Cardiac muscle cell (in vitro differentiated cells and primary cell): ENCODE measurements around the gene ZC3H7B. TPM values are rescaled to one million over a fixed set of nuclear protein-coding genes. Genes with fewer than 3 reads are reported as not detected.

ENCODE experiments used
- DNase-seq, 2 donors: peaks; one replicate each; pipeline versions ENCODE4 v3.0.0 to v3.0.0-alpha.2; 2010 to 2017; ENCODE audit warnings: low read depth in 1 of 2, low spot score in 1 of 2
- H3K27ac ChIP-seq: fragments of 200-600 bp; sonication (generic); 2 replicates; pipeline ENCODE4 v1.5.1; 2016
- H3K27me3 ChIP-seq: fragments of 200-600 bp; sonication (generic); 2 replicates; pipeline ENCODE4 v1.6.0; 2016; ENCODE audit warnings: control low read depth
- H3K36me3 ChIP-seq: fragments of 200-600 bp; sonication (generic); 2 replicates; pipeline ENCODE4 v1.5.1; 2016; ENCODE audit warnings: control low read depth
- H3K4me1 ChIP-seq: fragments of 200-600 bp; sonication (generic); 2 replicates; pipeline ENCODE4 v1.8.1; 2017; ENCODE audit warnings: low read depth, mild to moderate bottlenecking, mixed run types
- H3K4me3 ChIP-seq: fragments of 200-600 bp; sonication (generic); 2 replicates; pipeline ENCODE4 v1.5.1; 2016; ENCODE audit warnings: mild to moderate bottlenecking
- H3K9me3 ChIP-seq: fragments of 200-600 bp; sonication (generic); 2 replicates; pipeline ENCODE4 v1.5.1; 2017; ENCODE audit warnings: low read depth, mild to moderate bottlenecking, control low read depth
- polyA plus RNA-seq: library from polyadenylated mRNA; unstranded; fragments of >200 nt; fragmentation: Nextera tagmentation; extraction: Ambion mirVana; gene quantifications from 2 replicates; pipeline ENCODE4 v1.2.1, GENCODE V29; 2016
- total RNA-seq: library from RNA; depleted of rRNA; stranded (reverse); fragments of >200 nt; gene quantifications from 2 replicates; pipeline ENCODE4 v1.2.3, GENCODE V29; 2016
- TF ChIP-seq, protein P1 (sequence below): IDR thresholded peaks from 2 replicates; pipeline ENCODE4 v1.5.1; 2012; ENCODE audit warnings: low read depth, mild to moderate bottlenecking, low read length

Gene ZC3H7B
- total and polyA plus RNA-seq, 2 experiments from 2014 or later = 7.2 to 65.9 TPM

- Histone ChIP-seq H3K27ac (no peak overlapping the region), H3K36me3 (peaks cover 57% of the 10 kb centered on the region), H3K4me1 (no peaks in the 10 kb centered on the region), H3K4me3 (no peak overlapping the region), H3K27me3 (no peaks in the 10 kb centered on the region), H3K9me3 (no peaks in the 10 kb centered on the region)
- no peak for DNase-seq
- TF ChIP-seq, protein P1, sequence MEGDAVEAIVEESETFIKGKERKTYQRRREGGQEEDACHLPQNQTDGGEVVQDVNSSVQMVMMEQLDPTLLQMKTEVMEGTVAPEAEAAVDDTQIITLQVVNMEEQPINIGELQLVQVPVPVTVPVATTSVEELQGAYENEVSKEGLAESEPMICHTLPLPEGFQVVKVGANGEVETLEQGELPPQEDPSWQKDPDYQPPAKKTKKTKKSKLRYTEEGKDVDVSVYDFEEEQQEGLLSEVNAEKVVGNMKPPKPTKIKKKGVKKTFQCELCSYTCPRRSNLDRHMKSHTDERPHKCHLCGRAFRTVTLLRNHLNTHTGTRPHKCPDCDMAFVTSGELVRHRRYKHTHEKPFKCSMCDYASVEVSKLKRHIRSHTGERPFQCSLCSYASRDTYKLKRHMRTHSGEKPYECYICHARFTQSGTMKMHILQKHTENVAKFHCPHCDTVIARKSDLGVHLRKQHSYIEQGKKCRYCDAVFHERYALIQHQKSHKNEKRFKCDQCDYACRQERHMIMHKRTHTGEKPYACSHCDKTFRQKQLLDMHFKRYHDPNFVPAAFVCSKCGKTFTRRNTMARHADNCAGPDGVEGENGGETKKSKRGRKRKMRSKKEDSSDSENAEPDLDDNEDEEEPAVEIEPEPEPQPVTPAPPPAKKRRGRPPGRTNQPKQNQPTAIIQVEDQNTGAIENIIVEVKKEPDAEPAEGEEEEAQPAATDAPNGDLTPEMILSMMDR = no peak
These were observed 40.5 kb upstream of the ZC3H7B start for GRCh38 chr22:41260871-41261270.

DNA sequence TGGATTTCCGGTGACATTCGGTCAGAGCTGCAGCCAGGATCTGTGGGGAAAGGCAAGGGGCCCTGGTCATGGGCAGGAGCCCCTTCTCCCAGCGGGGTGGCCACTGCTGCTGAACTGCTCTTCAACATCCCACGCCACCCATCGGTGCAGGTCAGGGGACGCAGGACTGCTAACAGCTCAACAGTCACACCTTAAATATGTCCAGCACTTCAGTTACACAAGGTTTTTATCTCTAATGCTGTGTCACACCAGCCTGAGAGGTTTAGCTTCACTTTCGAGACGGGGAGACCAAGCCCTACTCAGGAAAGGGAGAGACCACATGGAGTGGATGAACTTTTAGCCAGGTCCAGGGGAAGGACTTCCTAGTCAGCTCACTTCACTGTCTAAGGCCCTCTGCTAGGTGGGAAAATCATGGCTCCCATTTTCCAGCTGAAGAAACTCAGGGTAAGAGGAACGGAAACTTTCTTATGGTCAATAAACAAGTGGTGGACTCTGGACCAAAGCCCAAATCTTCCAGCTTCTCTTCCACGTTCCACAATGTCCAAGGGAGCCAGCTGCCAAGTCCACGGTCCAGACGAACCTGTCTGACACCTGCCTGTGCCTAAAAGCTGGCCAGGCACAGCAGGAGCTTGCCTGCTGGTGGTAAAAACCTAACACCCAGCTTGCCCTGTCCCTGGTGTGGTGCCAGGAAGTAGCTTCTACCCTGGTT lies 39.6 kb upstream of the ZC3H7B start:
- H3K27me3 ChIP-seq = no peaks in the 10 kb centered on the region
- H3K9me3 ChIP-seq = no peaks in the 10 kb centered on the region
- no peaks in the 10 kb centered on the region for H3K4me1 ChIP-seq
- peaks cover 50% of the 10 kb centered on the region for H3K36me3 ChIP-seq
- H3K4me3 ChIP-seq = no peak overlapping the region
- no peak for DNase-seq
- no peak overlapping the region for H3K27ac ChIP-seq
- TF ChIP-seq, protein P1 = no peak

GRCh38 chr22:41262250-41262765 lies 39.0 kb upstream of the ZC3H7B start:
- no peaks in the 10 kb centered on the region for H3K4me1 ChIP-seq
- H3K27ac ChIP-seq = no peak overlapping the region
- DNase-seq = no peak
- peaks cover 47% of the 10 kb centered on the region for H3K36me3 ChIP-seq
- no peak overlapping the region for H3K4me3 ChIP-seq
- TF ChIP-seq, protein P1 = no peak
- no peaks in the 10 kb centered on the region for H3K9me3 ChIP-seq
- no peaks in the 10 kb centered on the region for H3K27me3 ChIP-seq

DNA sequence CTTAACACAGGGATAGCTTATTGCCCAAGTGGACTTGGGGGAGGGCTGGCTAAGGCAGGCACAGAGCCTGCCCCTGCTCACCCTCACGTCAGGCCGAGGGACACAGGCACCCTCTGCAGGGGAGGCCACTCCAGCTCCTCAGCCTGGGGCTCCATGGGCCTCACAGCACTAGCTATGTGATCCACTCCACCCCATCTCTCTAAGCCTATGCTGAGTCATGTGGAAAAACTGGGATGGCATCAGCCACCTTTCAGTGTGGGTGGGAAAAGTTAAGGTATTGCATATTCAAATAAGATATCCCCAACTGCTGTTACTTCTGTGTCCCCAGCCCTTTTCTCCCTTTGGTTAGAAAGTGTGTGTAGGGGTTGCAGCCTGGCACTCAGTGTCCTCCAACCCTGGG lies 37.6 kb upstream of the ZC3H7B start:
- H3K27ac ChIP-seq = no peak overlapping the region
- no peaks in the 10 kb centered on the region for H3K4me1 ChIP-seq
- H3K27me3 ChIP-seq = no peaks in the 10 kb centered on the region
- H3K36me3 ChIP-seq = peaks cover 56% of the 10 kb centered on the region
- H3K9me3 ChIP-seq = no peaks in the 10 kb centered on the region
- no peak overlapping the region for H3K4me3 ChIP-seq
- DNase-seq = no peak
- TF ChIP-seq, protein P1 = no peak

DNA sequence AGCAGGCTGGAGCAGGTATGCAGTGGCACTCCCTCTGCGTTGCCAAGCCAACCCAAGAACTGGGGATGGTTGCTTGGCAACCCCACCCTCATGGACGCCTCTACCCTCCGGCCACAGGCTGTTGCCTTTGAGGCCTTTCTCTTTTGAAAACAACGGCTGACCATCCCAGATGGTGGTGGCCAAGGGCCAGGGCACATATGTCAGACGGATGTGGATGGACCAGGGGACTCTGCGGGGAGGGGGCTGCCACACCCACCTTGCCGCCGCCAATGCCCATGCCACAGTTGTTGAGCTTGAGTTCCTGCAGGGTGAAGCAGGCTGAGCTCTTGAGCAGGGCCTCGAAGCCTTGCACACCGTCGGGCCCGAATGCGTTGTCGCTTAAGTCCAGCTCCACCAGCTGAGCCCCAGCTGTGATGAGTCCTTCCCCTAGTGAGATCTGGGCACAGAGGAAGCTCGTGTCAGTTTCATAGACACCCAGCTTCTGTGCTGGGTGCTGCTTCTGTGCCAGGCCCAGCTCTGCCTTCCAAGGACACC lies 36.9 kb upstream of the ZC3H7B start:
- Histone ChIP-seq H3K27ac (no peak overlapping the region), H3K4me1 (no peaks in the 10 kb centered on the region), H3K4me3 (no peak overlapping the region), H3K36me3 (peaks cover 60% of the 10 kb centered on the region), H3K27me3 (no peaks in the 10 kb centered on the region), H3K9me3 (no peaks in the 10 kb centered on the region)
- DNase-seq = no peak
- TF ChIP-seq, protein P1 = no peak
